GM13976 (cell line): Measurements from ENCODE around the gene TLR5.

Source experiments
- DNase-seq: peaks from one replicate; pipeline ENCODE4 v3.0.0; 2012; ENCODE audit warnings: low spot score
- CTCF ChIP-seq: IDR thresholded peaks from 2 replicates; pipeline ENCODE4 v1.5.1; 2012; ENCODE audit warnings: borderline replicate concordance, mild to moderate bottlenecking; ENCODE audit not compliant: insufficient read depth; ENCODE audit errors: extremely low read depth, missing control alignments, control extremely low read depth
- in situ Hi-C: fragments of 300-500 bp; cut with MboI; formaldehyde crosslinking; loops from one replicate; pipeline ENCODE4 v1.12.0; 2022; ENCODE audit warnings: low sequenced_read_pairs, mixed read lengths, inconsistent platforms; ENCODE audit not compliant: unreplicated experiment

TLR5 gene

DNA sequence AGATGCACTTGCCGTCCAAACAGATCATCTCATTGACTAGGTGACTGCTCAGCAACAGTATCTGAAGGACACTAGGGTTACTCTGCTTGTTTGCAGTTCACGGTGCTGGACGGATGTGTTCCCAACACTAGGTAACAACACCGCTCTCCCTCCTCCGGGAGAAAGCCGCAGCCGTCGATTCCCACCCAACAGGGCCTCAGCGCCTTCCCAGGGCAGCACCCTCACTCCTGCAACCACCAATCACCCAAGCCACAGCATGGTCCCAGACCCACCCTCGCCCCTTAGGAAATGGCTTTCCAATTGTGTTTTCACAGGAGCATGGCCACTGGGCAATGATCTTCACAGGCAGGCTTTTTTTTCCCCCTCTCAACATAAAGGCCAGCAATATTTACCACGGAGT, 779 bp downstream of the TLR5 start:
- in situ Hi-C loops, result no loop called here
- DNase-seq, result no peak
- TF ChIP-seq CTCF, result no peak

DNA sequence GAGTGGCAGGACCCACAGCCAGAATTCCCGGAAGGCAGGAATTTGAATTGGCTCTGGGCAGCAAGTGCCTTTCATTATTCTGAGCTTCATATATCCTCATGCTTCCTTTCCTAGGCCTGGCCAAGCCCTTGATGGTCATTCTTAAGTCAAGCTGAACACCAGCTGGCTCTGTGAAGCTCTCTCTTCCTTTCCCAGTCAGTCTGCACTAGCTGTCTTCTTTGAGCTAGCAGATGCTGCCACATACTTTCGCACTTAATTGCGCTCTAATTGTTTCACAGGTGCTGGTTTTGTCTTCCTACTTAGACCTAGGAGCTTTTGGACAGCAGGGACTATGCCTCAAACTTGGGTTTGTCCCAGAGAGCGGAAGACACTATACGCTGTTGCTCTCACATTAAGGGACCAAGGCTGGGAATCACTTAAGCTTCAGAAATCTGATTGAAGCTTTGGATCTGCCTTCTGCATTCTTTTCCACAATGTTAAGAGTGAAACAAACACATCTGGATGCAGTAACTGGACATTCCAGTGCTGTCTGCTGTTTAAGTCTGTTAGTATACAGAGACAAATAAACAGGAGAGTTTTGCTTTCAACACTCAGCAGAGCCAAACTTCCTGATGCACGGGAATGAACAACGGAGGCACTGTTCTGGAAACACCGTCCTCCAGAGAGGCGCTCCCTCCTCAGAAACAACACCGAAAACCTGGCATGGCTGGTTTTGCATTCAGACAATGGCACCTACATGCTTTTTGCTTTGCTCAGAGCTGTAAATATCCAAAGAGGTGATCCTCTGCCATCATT, 2.2 kb downstream of the TLR5 start:
- TF ChIP-seq CTCF, result no peak
- in situ Hi-C loops, result no loop called here
- DNase-seq, result no peak

- no peak for DNase-seq
- in situ Hi-C loops, result no loop called here
- TF ChIP-seq CTCF, result no peak
Measured at GRCh38 chr1:223137455-223138085, 5.5 kb downstream of the TLR5 start.

- in situ Hi-C loops, result no loop called here
- TF ChIP-seq CTCF, result no peak
- no peak for DNase-seq
Measured at GRCh38 chr1:223136086-223136485, 7.0 kb downstream of the TLR5 start.

- no peak for TF ChIP-seq CTCF
- DNase-seq, result no peak
- in situ Hi-C loops, result no loop called here
Measured at GRCh38 chr1:223135176-223135942, 7.7 kb downstream of the TLR5 start.

- TF ChIP-seq CTCF, result peak; percentile 96
- in situ Hi-C loops, result no loop called here
- peak; percentile 90 for DNase-seq
Measured at GRCh38 chr1:223133824-223134435, 9.1 kb downstream of the TLR5 start.
